WTC11 (cell line): ENCODE measurements around the gene NPLOC4. TPM values are rescaled to one million over a fixed set of nuclear protein-coding genes. Genes with fewer than 3 reads are reported as not detected.

Source experiments
- ATAC-seq: fragments of 200-7000 bp; cut with Tn5 transposase; 2 replicates; pipeline ENCODE4 v1.10.0; 2021; ENCODE audit warnings: mild to moderate bottlenecking, moderate library complexity
- CTCF ChIA-PET: fragments of 300-600 bp; sonication (Branson Sonifier 250); formaldehyde crosslinking; loops from one replicate; lab custom pipeline; 2021; ENCODE audit warnings: antibody characterized with exemption; lab: Charles Lee
- POLR2A ChIA-PET: fragments of 350-600 bp; sonication (Branson Sonifier 250); formaldehyde crosslinking; loops from one replicate; lab custom pipeline; 2021; ENCODE audit warnings: antibody characterized with exemption; lab: Charles Lee
- DNase-seq: peaks from one replicate; pipeline ENCODE4 v3.0.0; 2021; ENCODE audit warnings: low spot score
- H3K27ac Mint-ChIP-seq: 2 replicates; pipeline ENCODE4 v1.8.0; 2021; ENCODE audit warnings: mixed read lengths
- H3K27me3 Mint-ChIP-seq: 2 replicates; pipeline ENCODE4 v1.8.0; 2021; ENCODE audit warnings: low read depth, mild to moderate bottlenecking, moderate library complexity, mixed read lengths
- H3K36me3 Mint-ChIP-seq: 2 replicates; pipeline ENCODE4 v1.8.0; 2021; ENCODE audit warnings: mixed read lengths
- H3K4me1 Mint-ChIP-seq: 2 replicates; pipeline ENCODE4 v1.8.0; 2022; ENCODE audit warnings: mixed read lengths
- H3K4me3 Mint-ChIP-seq: 2 replicates; pipeline ENCODE4 v1.8.0; 2021; ENCODE audit warnings: mild to moderate bottlenecking, moderate library complexity, mixed read lengths
- H3K9me3 Mint-ChIP-seq: 2 replicates; pipeline ENCODE4 v1.8.0; 2021; ENCODE audit warnings: mixed read lengths
- ATF1 ChIP-seq: sonication (generic); formaldehyde crosslinking; IDR thresholded peaks from 2 replicates; pipeline ENCODE4 v1.8.1; 2023; ENCODE audit warnings: mild to moderate bottlenecking, moderate library complexity, missing genetic modification reagents
- EMX1 ChIP-seq: fragments of 250-450 bp; sonication (Bioruptor Pico); IDR thresholded peaks from 2 replicates; pipeline ENCODE4 v1.8.0; 2021; ENCODE audit warnings: mild to moderate bottlenecking
- IRF2 ChIP-seq: sonication (generic); formaldehyde crosslinking; IDR thresholded peaks from 2 replicates; pipeline ENCODE4 v1.8.0; 2022; ENCODE audit warnings: low read depth, missing genetic modification reagents, borderline replicate concordance
- JAZF1 ChIP-seq: fragments of 250-450 bp; sonication (Bioruptor Pico); IDR thresholded peaks from 2 replicates; pipeline ENCODE4 v1.9.0; 2021; ENCODE audit warnings: moderate library complexity, mild to moderate bottlenecking, inconsistent platforms
- JUN ChIP-seq: sonication (generic); formaldehyde crosslinking; IDR thresholded peaks from 2 replicates; pipeline ENCODE4 v1.8.0; 2023; ENCODE audit warnings: mild to moderate bottlenecking, missing genetic modification reagents
- MYBL2 ChIP-seq: sonication (generic); formaldehyde crosslinking; IDR thresholded peaks from 2 replicates; pipeline ENCODE4 v1.8.1; 2023; ENCODE audit warnings: mild to moderate bottlenecking, moderate library complexity, missing genetic modification reagents
- NR1H2 ChIP-seq: sonication (generic); formaldehyde crosslinking; IDR thresholded peaks from 2 replicates; pipeline ENCODE4 v1.9.0; 2021; ENCODE audit warnings: mild to moderate bottlenecking, moderate library complexity, missing genetic modification reagents
- ZNF138 ChIP-seq: sonication (generic); formaldehyde crosslinking; conservative IDR thresholded peaks from 2 replicates; pipeline ENCODE4 v1.8.1; 2022; ENCODE audit warnings: mild to moderate bottlenecking, moderate library complexity, missing genetic modification reagents
- ZNF416 ChIP-seq: fragments of 250-450 bp; sonication (Bioruptor Pico); IDR thresholded peaks from 2 replicates; pipeline ENCODE4 v1.9.0; 2021; ENCODE audit warnings: mild to moderate bottlenecking, inconsistent platforms
- ZNF671 ChIP-seq: fragments of 250-450 bp; sonication (Bioruptor Pico); IDR thresholded peaks from 2 replicates; pipeline ENCODE4 v1.8.0; 2021; ENCODE audit warnings: mild to moderate bottlenecking
- total RNA-seq: library from RNA; stranded (reverse); gene quantifications from 3 replicates; pipeline ENCODE4 v1.2.3, GENCODE V29; 2021
- TF ChIP-seq, protein P1 (sequence below): sonication (generic); formaldehyde crosslinking; IDR thresholded peaks from 2 replicates; pipeline ENCODE4 v1.8.1; 2023; ENCODE audit warnings: mild to moderate bottlenecking, moderate library complexity, missing genetic modification reagents
- TF ChIP-seq, protein P2 (sequence below): sonication (generic); formaldehyde crosslinking; IDR thresholded peaks from 2 replicates; pipeline ENCODE4 v1.8.0; 2023; ENCODE audit warnings: missing genetic modification reagents
- TF ChIP-seq, protein P3 (sequence below): sonication (generic); formaldehyde crosslinking; IDR thresholded peaks from 2 replicates; pipeline ENCODE4 v1.8.0; 2023; ENCODE audit warnings: mild to moderate bottlenecking, missing genetic modification reagents
- TF ChIP-seq, protein P4 (sequence below): sonication (generic); formaldehyde crosslinking; IDR thresholded peaks from 2 replicates; pipeline ENCODE4 v1.8.1; 2022; ENCODE audit warnings: low read depth, missing genetic modification reagents, borderline replicate concordance
- TF ChIP-seq, protein P5 (sequence below): fragments of 250-450 bp; sonication (Bioruptor Pico); IDR thresholded peaks from 2 replicates; pipeline ENCODE4 v1.8.0; 2021; ENCODE audit warnings: mild to moderate bottlenecking
- TF ChIP-seq, protein P6 (sequence below): sonication (generic); formaldehyde crosslinking; conservative IDR thresholded peaks from 2 replicates; pipeline ENCODE4 v1.8.1; 2022; ENCODE audit warnings: mild to moderate bottlenecking, missing genetic modification reagents
- TF ChIP-seq, protein P7 (sequence below): fragments of 250-450 bp; sonication (Bioruptor Pico); IDR thresholded peaks from 2 replicates; pipeline ENCODE4 v1.9.0; 2021; ENCODE audit warnings: mild to moderate bottlenecking
- TF ChIP-seq, protein P8 (sequence below): fragments of 250-450 bp; sonication (Bioruptor Pico); IDR thresholded peaks from 2 replicates; pipeline ENCODE4 v1.9.0; 2021; ENCODE audit warnings: mild to moderate bottlenecking, borderline replicate concordance

NPLOC4 gene
- total RNA-seq, 1 experiment from 2014 or later = 83.5 TPM

DNA sequence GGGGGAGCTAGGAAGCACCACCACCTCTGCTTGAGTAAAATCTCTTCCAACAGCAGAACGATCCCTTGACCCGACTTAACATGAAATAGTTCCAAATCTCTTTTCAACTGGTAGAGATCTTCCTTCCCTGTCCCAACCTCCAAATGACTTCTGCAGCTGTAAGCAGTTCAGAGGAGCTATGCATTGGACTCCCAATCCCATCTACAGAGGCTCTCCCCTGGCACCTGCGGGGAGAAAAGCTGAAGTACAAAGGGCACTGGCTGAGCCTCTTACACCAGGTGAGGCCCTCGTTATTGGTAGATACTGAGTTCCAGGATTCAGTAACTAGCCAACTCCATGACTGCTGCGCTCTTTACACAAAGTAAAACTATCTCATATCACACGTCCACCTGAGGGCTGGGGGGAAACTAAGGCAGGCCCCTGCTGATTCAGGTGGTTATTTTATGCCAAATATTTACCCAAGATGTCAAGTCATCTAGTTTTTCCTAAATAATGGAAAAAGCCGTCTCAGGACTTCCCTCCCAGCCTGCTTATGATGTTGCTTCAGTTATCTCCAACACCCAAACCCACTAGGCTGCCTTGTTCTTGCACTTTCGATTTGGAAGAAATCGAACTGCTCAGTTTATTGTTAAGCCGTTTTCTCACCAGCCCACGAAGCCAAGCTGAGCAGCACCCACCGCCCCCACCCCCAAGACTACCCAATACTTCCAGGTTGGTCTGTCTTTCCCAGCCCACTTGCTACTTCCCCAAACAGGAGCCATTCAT is 127.5 kb downstream of the NPLOC4 start (continued):
- TF ChIP-seq, protein P1, sequence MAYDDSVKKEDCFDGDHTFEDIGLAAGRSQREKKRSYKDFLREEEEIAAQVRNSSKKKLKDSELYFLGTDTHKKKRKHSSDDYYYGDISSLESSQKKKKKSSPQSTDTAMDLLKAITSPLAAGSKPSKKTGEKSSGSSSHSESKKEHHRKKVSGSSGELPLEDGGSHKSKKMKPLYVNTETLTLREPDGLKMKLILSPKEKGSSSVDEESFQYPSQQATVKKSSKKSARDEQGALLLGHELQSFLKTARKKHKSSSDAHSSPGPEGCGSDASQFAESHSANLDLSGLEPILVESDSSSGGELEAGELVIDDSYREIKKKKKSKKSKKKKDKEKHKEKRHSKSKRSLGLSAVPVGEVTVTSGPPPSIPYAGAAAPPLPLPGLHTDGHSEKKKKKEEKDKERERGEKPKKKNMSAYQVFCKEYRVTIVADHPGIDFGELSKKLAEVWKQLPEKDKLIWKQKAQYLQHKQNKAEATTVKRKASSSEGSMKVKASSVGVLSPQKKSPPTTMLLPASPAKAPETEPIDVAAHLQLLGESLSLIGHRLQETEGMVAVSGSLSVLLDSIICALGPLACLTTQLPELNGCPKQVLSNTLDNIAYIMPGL = no peak
- TF ChIP-seq, protein P2, sequence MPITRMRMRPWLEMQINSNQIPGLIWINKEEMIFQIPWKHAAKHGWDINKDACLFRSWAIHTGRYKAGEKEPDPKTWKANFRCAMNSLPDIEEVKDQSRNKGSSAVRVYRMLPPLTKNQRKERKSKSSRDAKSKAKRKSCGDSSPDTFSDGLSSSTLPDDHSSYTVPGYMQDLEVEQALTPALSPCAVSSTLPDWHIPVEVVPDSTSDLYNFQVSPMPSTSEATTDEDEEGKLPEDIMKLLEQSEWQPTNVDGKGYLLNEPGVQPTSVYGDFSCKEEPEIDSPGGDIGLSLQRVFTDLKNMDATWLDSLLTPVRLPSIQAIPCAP (CRISPR knock-in tag) = no peak
- no peak for TF ChIP-seq JUN (CRISPR knock-in tag)
- TF ChIP-seq NR1H2 (CRISPR knock-in tag) = no peak
- TF ChIP-seq, protein P3, sequence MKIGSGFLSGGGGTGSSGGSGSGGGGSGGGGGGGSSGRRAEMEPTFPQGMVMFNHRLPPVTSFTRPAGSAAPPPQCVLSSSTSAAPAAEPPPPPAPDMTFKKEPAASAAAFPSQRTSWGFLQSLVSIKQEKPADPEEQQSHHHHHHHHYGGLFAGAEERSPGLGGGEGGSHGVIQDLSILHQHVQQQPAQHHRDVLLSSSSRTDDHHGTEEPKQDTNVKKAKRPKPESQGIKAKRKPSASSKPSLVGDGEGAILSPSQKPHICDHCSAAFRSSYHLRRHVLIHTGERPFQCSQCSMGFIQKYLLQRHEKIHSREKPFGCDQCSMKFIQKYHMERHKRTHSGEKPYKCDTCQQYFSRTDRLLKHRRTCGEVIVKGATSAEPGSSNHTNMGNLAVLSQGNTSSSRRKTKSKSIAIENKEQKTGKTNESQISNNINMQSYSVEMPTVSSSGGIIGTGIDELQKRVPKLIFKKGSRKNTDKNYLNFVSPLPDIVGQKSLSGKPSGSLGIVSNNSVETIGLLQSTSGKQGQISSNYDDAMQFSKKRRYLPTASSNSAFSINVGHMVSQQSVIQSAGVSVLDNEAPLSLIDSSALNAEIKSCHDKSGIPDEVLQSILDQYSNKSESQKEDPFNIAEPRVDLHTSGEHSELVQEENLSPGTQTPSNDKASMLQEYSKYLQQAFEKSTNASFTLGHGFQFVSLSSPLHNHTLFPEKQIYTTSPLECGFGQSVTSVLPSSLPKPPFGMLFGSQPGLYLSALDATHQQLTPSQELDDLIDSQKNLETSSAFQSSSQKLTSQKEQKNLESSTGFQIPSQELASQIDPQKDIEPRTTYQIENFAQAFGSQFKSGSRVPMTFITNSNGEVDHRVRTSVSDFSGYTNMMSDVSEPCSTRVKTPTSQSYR = no peak
- peak; percentile 92 for TF ChIP-seq ZNF416 (CRISPR knock-in tag)
- TF ChIP-seq, protein P4, sequence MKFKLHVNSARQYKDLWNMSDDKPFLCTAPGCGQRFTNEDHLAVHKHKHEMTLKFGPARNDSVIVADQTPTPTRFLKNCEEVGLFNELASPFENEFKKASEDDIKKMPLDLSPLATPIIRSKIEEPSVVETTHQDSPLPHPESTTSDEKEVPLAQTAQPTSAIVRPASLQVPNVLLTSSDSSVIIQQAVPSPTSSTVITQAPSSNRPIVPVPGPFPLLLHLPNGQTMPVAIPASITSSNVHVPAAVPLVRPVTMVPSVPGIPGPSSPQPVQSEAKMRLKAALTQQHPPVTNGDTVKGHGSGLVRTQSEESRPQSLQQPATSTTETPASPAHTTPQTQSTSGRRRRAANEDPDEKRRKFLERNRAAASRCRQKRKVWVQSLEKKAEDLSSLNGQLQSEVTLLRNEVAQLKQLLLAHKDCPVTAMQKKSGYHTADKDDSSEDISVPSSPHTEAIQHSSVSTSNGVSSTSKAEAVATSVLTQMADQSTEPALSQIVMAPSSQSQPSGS = no peak
- TF ChIP-seq ATF1 (CRISPR knock-in tag) = no peak
- no peak for TF ChIP-seq MYBL2 (CRISPR knock-in tag)
- no peak for TF ChIP-seq JAZF1 (CRISPR knock-in tag)

DNA sequence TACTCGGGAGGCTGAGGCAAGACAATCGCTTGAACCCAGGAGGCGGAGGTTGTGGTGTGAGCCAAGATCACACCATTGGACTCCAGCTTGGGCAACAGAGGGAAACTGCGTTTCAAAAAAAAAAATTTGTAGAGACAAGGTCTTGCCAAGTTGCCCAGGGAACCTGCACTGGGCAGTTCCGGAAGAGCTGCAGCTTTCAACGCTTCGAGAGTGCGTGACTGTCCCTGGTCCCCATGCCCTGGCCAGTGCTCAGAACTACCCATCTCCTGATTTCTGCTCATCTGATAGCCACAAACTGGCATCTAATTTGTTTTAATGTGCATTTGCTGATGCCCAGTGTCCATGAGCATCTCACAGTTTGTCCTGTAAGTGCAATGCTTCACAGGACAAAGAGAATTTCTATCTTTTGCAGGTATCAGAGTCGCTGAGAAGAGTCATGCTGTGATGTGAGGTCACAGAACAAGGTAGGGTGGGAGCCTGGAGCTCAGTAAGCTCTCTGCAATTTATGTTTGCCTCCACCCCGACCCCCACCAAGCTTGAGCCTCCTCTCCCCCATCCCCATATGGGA is 128.2 kb downstream of the NPLOC4 start:
- peak overlapping the region; percentile 99 for H3K4me3 Mint-ChIP-seq
- DNase-seq = no peak
- peak overlapping the region; percentile 91 for H3K27ac Mint-ChIP-seq
- no peak for TF ChIP-seq IRF2 (CRISPR knock-in tag)
- TF ChIP-seq, protein P5, sequence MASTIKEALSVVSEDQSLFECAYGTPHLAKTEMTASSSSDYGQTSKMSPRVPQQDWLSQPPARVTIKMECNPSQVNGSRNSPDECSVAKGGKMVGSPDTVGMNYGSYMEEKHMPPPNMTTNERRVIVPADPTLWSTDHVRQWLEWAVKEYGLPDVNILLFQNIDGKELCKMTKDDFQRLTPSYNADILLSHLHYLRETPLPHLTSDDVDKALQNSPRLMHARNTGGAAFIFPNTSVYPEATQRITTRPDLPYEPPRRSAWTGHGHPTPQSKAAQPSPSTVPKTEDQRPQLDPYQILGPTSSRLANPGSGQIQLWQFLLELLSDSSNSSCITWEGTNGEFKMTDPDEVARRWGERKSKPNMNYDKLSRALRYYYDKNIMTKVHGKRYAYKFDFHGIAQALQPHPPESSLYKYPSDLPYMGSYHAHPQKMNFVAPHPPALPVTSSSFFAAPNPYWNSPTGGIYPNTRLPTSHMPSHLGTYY (CRISPR knock-in tag) = peak; percentile 86
- peak; percentile 91 for TF ChIP-seq EMX1 (CRISPR knock-in tag)
- TF ChIP-seq, protein P6, sequence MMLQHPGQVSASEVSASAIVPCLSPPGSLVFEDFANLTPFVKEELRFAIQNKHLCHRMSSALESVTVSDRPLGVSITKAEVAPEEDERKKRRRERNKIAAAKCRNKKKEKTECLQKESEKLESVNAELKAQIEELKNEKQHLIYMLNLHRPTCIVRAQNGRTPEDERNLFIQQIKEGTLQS (CRISPR knock-in tag) = no peak
- TF ChIP-seq, protein P3 = no peak
- TF ChIP-seq ZNF138 (CRISPR knock-in tag) = no peak
- TF ChIP-seq, protein P7, sequence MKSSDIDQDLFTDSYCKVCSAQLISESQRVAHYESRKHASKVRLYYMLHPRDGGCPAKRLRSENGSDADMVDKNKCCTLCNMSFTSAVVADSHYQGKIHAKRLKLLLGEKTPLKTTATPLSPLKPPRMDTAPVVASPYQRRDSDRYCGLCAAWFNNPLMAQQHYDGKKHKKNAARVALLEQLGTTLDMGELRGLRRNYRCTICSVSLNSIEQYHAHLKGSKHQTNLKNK = peak; percentile 13; the same call in 1 of the 2 replicates
- peak; percentile 26; the same call in 1 of the 2 replicates for TF ChIP-seq ZNF671 (CRISPR knock-in tag)
- TF ChIP-seq, protein P8, sequence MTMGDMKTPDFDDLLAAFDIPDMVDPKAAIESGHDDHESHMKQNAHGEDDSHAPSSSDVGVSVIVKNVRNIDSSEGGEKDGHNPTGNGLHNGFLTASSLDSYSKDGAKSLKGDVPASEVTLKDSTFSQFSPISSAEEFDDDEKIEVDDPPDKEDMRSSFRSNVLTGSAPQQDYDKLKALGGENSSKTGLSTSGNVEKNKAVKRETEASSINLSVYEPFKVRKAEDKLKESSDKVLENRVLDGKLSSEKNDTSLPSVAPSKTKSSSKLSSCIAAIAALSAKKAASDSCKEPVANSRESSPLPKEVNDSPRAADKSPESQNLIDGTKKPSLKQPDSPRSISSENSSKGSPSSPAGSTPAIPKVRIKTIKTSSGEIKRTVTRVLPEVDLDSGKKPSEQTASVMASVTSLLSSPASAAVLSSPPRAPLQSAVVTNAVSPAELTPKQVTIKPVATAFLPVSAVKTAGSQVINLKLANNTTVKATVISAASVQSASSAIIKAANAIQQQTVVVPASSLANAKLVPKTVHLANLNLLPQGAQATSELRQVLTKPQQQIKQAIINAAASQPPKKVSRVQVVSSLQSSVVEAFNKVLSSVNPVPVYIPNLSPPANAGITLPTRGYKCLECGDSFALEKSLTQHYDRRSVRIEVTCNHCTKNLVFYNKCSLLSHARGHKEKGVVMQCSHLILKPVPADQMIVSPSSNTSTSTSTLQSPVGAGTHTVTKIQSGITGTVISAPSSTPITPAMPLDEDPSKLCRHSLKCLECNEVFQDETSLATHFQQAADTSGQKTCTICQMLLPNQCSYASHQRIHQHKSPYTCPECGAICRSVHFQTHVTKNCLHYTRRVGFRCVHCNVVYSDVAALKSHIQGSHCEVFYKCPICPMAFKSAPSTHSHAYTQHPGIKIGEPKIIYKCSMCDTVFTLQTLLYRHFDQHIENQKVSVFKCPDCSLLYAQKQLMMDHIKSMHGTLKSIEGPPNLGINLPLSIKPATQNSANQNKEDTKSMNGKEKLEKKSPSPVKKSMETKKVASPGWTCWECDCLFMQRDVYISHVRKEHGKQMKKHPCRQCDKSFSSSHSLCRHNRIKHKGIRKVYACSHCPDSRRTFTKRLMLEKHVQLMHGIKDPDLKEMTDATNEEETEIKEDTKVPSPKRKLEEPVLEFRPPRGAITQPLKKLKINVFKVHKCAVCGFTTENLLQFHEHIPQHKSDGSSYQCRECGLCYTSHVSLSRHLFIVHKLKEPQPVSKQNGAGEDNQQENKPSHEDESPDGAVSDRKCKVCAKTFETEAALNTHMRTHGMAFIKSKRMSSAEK (CRISPR knock-in tag) = peak; percentile 77; the same call in 1 of the 2 replicates

More for the DNA sequence above, 128.2 kb downstream of the NPLOC4 start:
- Mint-ChIP-seq H3K4me1 (peaks cover 28% of the 10 kb centered on the region), H3K9me3 (peaks cover 4% of the 10 kb centered on the region; the same call in 1 of the 2 replicates), H3K27me3 (peaks cover 14% of the 10 kb centered on the region), H3K36me3 (peaks cover 38% of the 10 kb centered on the region)
- CTCF ChIA-PET = interaction anchor here (0.6 to 4.1 kb wide), 11 partner anchors 9 to 1202 kb away, joined by 3 to 22 read pairs (median 5); no protein-coding TSS in a partner anchor
- peak; percentile 10 for ATAC-seq
- POLR2A ChIA-PET = interaction anchor here (0.7 to 3.4 kb wide), 7 partner anchors 9 to 170 kb away, joined by 3 to 38 read pairs (median 6); no protein-coding TSS in a partner anchor
